ENCODE data around the gene SUPT4H1. TPM values are rescaled to one million over a fixed set of nuclear protein-coding genes. Genes with fewer than 3 reads are reported as not detected.

Gene SUPT4H1
- total and polyA plus RNA-seq, 2 donors (not counting 1 experiment from before 2014, with no cell fraction given) = 30.2 to 60.1 TPM

GRCh38 chr17:58345500-58345899, 6.5 kb downstream of the SUPT4H1 start:
- Histone ChIP-seq H3K9me3 (ENCODE audit: control extremely low read depth in 1 of 3, control insufficient read depth in 2 of 3, insufficient read depth in 1 of 3, low read length in 2 of 3) (no peaks in the 10 kb centered on the region), H3K27me3 (replicated peaks in 1 of 4; ENCODE audit: control extremely low read depth in 1 of 4, control insufficient read depth in 3 of 4, insufficient read depth in 4 of 4, low read length in 3 of 4) (no peaks in the 10 kb centered on the region), H3K79me2 (ENCODE audit: control insufficient read depth, insufficient read depth, low read length) (peaks cover 90% of the 10 kb centered on the region), H2AFZ (ENCODE audit: insufficient read depth, low read depth, low read length, poor library complexity, severe bottlenecking) (no peak overlapping the region), H3K4me2 (replicated peaks; ENCODE audit: low read depth, low read length, poor library complexity, severe bottlenecking) (peak overlapping the region; percentile 92), H3K36me3 (replicated peaks in 1 of 2; ENCODE audit: control extremely low read depth in 1 of 2, control insufficient read depth in 1 of 2, extremely low read depth in 1 of 2, insufficient read depth in 2 of 2, low read length in 1 of 2) (peaks cover 9 to 51% of the 10 kb centered on the region in 2 experiments), H3K4me1 (ENCODE audit: control insufficient read depth in 2 of 2, insufficient read depth in 2 of 2, low read length in 2 of 2) (peaks cover 59 to 61% of the 10 kb centered on the region in 2 donors), H4K20me1 (ENCODE audit: control insufficient read depth, insufficient read depth, low read length, poor library complexity, severe bottlenecking) (peaks cover 33% of the 10 kb centered on the region), H3K4me3 (ENCODE audit: control extremely low read depth in 1 of 5, extremely low read depth in 1 of 5, insufficient read depth in 1 of 5, low read depth in 2 of 5, low read length in 4 of 5) (peak overlapping the region in 1 of 5 experiments; percentile 82), H3K27ac (ENCODE audit: low read length in 2 of 2) (peak overlapping the region; percentile 98 to 99), H3K9ac (ENCODE audit: low read length) (peak overlapping the region; percentile 83)
- peak overlapping the region; percentile 94 for H3K27ac Mint-ChIP-seq
- H3K9me3 Mint-ChIP-seq (ENCODE audit: insufficient read depth) = no peaks in the 10 kb centered on the region
- TF ChIP-seq CTCF (IDR thresholded peaks at IDR 0.05) (no peak), EZH2 (IDR thresholded peaks at IDR 0.05; ENCODE audit: borderline replicate concordance, insufficient read depth, low read depth, low read length, poor library complexity, severe bottlenecking) (no peak)
- intact Hi-C loops (cut with micrococcal nuclease) = loop anchor here (2.0 kb wide), 2 partner anchors 71 to 173 kb away; partner anchors contain the start of gene RNF43
- POLR2A ChIA-PET = interaction anchor here (1.0 to 13.3 kb wide), 6 partner anchors 16 to 142 kb away, joined by 4 to 663 read pairs (median 12); partner anchors contain the start of genes HSF5, RNF43 and TSPOAP1
- WGBS (ENCODE audit: insufficient coverage) = 65% methylated on average over 3 of the region's 4 CpGs
- no peaks in the 10 kb centered on the region for H3K27me3 Mint-ChIP-seq
- DNase-seq = no peak
- ATAC-seq (ENCODE audit: low read depth) = no peak
- CTCF ChIA-PET = interaction anchor here (1.0 to 13.7 kb wide), 14 partner anchors 9 to 143 kb away, joined by 3 to 587 read pairs (median 8); partner anchors contain the start of genes HSF5, RNF43 and TSPOAP1
- peaks cover 75% of the 10 kb centered on the region for H3K4me1 Mint-ChIP-seq
- peak overlapping the region; percentile 39 for H3K4me3 Mint-ChIP-seq

- H3K27me3 ChIP-seq (replicated peaks in 1 of 4; ENCODE audit: control extremely low read depth in 1 of 4, control insufficient read depth in 3 of 4, insufficient read depth in 4 of 4, low read length in 3 of 4) = no peaks in the 10 kb centered on the region
- intact Hi-C loops (cut with micrococcal nuclease) = loop anchor here (1.0 to 2.0 kb wide), 5 partner anchors 8 to 174 kb away; partner anchors contain the start of genes RNF43 and SUPT4H1
- POLR2A ChIA-PET = interaction anchor here (1.0 to 13.3 kb wide), 9 partner anchors 8 to 173 kb away, joined by 3 to 663 read pairs (median 8); partner anchors contain the start of genes HSF5, MKS1, RNF43 and SUPT4H1
Measured at GRCh38 chr17:58344791-58345157, 7.2 kb downstream of the SUPT4H1 start.

More at GRCh38 chr17:58344791-58345157, 7.2 kb downstream of the SUPT4H1 start:
- peaks cover 31% of the 10 kb centered on the region for H4K20me1 ChIP-seq (ENCODE audit: control insufficient read depth, insufficient read depth, low read length, poor library complexity, severe bottlenecking)
- peak overlapping the region; percentile 98 to 99 for H3K27ac ChIP-seq (ENCODE audit: low read length in 2 of 2)
- peaks cover 82% of the 10 kb centered on the region for H3K4me1 Mint-ChIP-seq
- peak; percentile 82 for DNase-seq
- WGBS (ENCODE audit: insufficient coverage) = no CpG with 5 or more reads among the region's 2 CpGs
- H3K9me3 Mint-ChIP-seq (ENCODE audit: insufficient read depth) = no peaks in the 10 kb centered on the region
- H3K27ac Mint-ChIP-seq = peak overlapping the region; percentile 94
- no peaks in the 10 kb centered on the region for H3K9me3 ChIP-seq (ENCODE audit: control extremely low read depth in 1 of 3, control insufficient read depth in 2 of 3, insufficient read depth in 1 of 3, low read length in 2 of 3)
- no peak overlapping the region for H2AFZ ChIP-seq (ENCODE audit: insufficient read depth, low read depth, low read length, poor library complexity, severe bottlenecking)
- no peaks in the 10 kb centered on the region for H3K27me3 Mint-ChIP-seq
- H3K4me3 Mint-ChIP-seq = peak overlapping the region; percentile 88
- no peak for TF ChIP-seq EZH2 (IDR thresholded peaks at IDR 0.05; ENCODE audit: borderline replicate concordance, insufficient read depth, low read depth, low read length, poor library complexity, severe bottlenecking)
- peak; percentile 59 for TF ChIP-seq CTCF (IDR thresholded peaks at IDR 0.05)
- peak overlapping the region; percentile 83 for H3K9ac ChIP-seq (ENCODE audit: low read length)
- peak; percentile 59 for ATAC-seq (ENCODE audit: low read depth)
- peaks cover 9 to 50% of the 10 kb centered on the region in 2 experiments for H3K36me3 ChIP-seq (replicated peaks in 1 of 2; ENCODE audit: control extremely low read depth in 1 of 2, control insufficient read depth in 1 of 2, extremely low read depth in 1 of 2, insufficient read depth in 2 of 2, low read length in 1 of 2)
- H3K4me1 ChIP-seq (ENCODE audit: control insufficient read depth in 2 of 2, insufficient read depth in 2 of 2, low read length in 2 of 2) = peaks cover 66 to 68% of the 10 kb centered on the region in 2 donors
- H3K4me2 ChIP-seq (replicated peaks; ENCODE audit: low read depth, low read length, poor library complexity, severe bottlenecking) = peak overlapping the region; percentile 92
- peak overlapping the region; percentile 56 to 82 (median 62) for H3K4me3 ChIP-seq (ENCODE audit: control extremely low read depth in 1 of 5, extremely low read depth in 1 of 5, insufficient read depth in 1 of 5, low read depth in 2 of 5, low read length in 4 of 5)
- CTCF ChIA-PET = interaction anchor here (0.6 to 13.7 kb wide), 19 partner anchors 8 to 405 kb away, joined by 3 to 587 read pairs (median 6); partner anchors contain the start of genes HSF5, RNF43, SUPT4H1 and TSPOAP1
- peaks cover 92% of the 10 kb centered on the region for H3K79me2 ChIP-seq (ENCODE audit: control insufficient read depth, insufficient read depth, low read length)
